Mucosa of descending colon (tissue), 3 donors: ENCODE measurements around the gene DEAF1. TPM values are rescaled to one million over a fixed set of nuclear protein-coding genes. Genes with fewer than 3 reads are reported as not detected.

ENCODE experiments used
- ATAC-seq: fragments of 200-7000 bp; cut with Tn5 transposase; one replicate; pipeline ENCODE4 v1.9.1; 2020; ENCODE audit warnings: mild to moderate bottlenecking, moderate library complexity
- DNase-seq, 3 donors: peaks; one replicate each; pipeline ENCODE4 v3.0.0-alpha.2; 2020
- H3K36me3 ChIP-seq: fragments of 200-600 bp; one replicate; pipeline ENCODE4 v1.8.0; 2021; ENCODE audit warnings: low read depth, mild to moderate bottlenecking
- H3K4me1 ChIP-seq: fragments of 200-600 bp; one replicate; pipeline ENCODE4 v1.8.0; 2021; ENCODE audit warnings: low read depth, mild to moderate bottlenecking
- H3K4me3 ChIP-seq: fragments of 200-600 bp; one replicate; pipeline ENCODE4 v1.8.0; 2021; ENCODE audit warnings: mild to moderate bottlenecking
- H3K9me3 ChIP-seq: fragments of 200-600 bp; one replicate; pipeline ENCODE4 v1.8.0; 2021; ENCODE audit warnings: mild to moderate bottlenecking
- intact Hi-C, 2 donors: fragments of 100-400 bp; cut with DNase I in 1 of 2; cut with micrococcal nuclease in 1 of 2; formaldehyde crosslinking; loops; one replicate each; pipeline versions ENCODE4 v1.11.0 to v1.11.1; 2022; cut with DNase I, micrococcal nuclease
- total RNA-seq, 3 donors: library from RNA; stranded (reverse); fragmentation: NEBNext Ultra II Directional in 2 of 3; extraction: Animal tissue kit (Norgen Biotek cat#: 25700) in 2 of 3; gene quantifications; one replicate each; pipeline versions ENCODE4 v1.2.1 to v1.2.4, GENCODE V29; 2021 to 2023
- TF ChIP-seq, protein P1 (sequence below): fragments of 200-600 bp; IDR thresholded peaks from one replicate; pipeline ENCODE4 v1.8.0; 2022; ENCODE audit warnings: antibody characterized with exemption, mild to moderate bottlenecking
- donor health status: DM: no; HTN: no; CAD: no; lungs with moderate emphysema.
- donor health status: DM: no; HTN: no; CAD: no.
- donor health status: DM: no; HTN: yes; CAD: no.

DEAF1 gene
- total RNA-seq, 3 donors from 2014 or later: 25.1 to 35.7 (median 25.9) TPM

GRCh38 chr11:607971-608659 is 86.9 kb downstream of the DEAF1 start:
- TF ChIP-seq, protein P1, sequence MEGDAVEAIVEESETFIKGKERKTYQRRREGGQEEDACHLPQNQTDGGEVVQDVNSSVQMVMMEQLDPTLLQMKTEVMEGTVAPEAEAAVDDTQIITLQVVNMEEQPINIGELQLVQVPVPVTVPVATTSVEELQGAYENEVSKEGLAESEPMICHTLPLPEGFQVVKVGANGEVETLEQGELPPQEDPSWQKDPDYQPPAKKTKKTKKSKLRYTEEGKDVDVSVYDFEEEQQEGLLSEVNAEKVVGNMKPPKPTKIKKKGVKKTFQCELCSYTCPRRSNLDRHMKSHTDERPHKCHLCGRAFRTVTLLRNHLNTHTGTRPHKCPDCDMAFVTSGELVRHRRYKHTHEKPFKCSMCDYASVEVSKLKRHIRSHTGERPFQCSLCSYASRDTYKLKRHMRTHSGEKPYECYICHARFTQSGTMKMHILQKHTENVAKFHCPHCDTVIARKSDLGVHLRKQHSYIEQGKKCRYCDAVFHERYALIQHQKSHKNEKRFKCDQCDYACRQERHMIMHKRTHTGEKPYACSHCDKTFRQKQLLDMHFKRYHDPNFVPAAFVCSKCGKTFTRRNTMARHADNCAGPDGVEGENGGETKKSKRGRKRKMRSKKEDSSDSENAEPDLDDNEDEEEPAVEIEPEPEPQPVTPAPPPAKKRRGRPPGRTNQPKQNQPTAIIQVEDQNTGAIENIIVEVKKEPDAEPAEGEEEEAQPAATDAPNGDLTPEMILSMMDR: no peak
- peaks cover 9% of the 10 kb centered on the region for H3K4me1 ChIP-seq
- no peak for ATAC-seq
- no peaks in the 10 kb centered on the region for H3K9me3 ChIP-seq
- intact Hi-C loops: no loop called here
- peaks cover 23% of the 10 kb centered on the region for H3K36me3 ChIP-seq
- DNase-seq: peak in 2 of 3 donors; percentile 26 to 47
- no peak overlapping the region for H3K4me3 ChIP-seq

DNA sequence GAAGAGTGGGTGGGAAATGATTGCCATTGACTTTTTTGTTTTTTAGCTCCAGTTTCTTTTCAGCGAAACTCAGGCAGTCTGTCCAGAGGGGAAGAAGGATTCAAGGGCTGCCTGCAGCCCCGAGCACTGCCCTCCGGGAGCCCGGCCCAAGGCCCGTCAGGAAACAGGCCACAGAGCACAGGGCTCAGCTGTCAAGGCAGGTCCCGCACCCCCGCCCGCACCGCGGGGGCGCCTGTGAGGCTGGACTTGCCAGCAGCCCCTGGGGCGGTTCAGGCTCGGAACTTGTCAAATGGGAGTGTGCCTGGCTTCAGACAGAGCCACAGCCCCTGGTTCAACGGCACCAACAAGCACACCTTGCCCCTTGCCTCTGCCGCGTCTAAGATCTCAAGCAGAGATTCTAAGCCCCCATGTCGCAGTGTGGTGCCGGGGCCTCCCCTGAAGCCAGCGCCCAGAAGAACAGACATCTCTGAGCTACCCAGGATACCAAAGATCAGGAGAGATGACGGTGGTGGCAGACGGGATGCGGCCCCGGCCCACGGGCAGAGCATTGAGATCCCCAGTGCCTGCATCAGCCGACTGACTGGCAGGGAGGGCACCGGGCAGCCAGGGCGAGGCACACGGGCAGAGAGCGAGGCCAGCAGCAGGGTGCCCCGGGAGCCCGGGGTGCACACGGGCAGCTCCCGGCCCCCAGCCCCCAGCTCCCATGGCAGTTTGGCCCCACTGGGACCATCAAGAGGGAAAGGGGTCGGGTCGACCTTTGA is 87.8 kb downstream of the DEAF1 start:
- intact Hi-C loops: no loop called here
- TF ChIP-seq, protein P1: no peak
- Histone ChIP-seq H3K36me3 (peaks cover 23% of the 10 kb centered on the region), H3K9me3 (no peaks in the 10 kb centered on the region), H3K4me3 (no peak overlapping the region), H3K4me1 (peaks cover 2% of the 10 kb centered on the region)
- ATAC-seq (no peak), DNase-seq (peak in 2 of 3 donors; percentile 19 to 45)

DNA sequence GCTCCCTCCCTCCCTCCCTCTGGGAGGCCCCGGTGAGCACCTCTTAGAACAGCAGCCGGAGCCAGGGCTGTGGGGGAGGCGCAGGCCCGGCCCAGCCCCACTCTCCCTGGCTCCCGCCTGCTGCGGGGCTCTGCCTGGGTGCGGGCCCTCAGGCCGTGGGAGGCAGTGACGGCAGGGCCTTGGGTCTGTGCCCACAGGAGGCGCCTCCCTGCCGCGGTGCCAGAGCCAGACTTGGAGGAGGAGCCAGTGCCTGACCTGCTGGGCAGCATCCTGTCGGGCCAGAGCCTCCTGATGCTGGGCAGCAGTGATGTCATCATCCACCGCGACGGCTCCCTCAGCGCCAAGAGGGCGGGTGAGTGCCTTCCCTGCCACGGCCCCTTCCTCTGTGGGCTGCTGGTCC is 88.8 kb downstream of the DEAF1 start:
- Histone ChIP-seq H3K4me1 (no peaks in the 10 kb centered on the region), H3K36me3 (peaks cover 19% of the 10 kb centered on the region), H3K9me3 (no peaks in the 10 kb centered on the region), H3K4me3 (no peak overlapping the region)
- intact Hi-C loops: no loop called here
- TF ChIP-seq, protein P1: no peak
- peak; percentile 22 for ATAC-seq
- peak in 2 of 3 donors; percentile 40 to 61 for DNase-seq

DNA sequence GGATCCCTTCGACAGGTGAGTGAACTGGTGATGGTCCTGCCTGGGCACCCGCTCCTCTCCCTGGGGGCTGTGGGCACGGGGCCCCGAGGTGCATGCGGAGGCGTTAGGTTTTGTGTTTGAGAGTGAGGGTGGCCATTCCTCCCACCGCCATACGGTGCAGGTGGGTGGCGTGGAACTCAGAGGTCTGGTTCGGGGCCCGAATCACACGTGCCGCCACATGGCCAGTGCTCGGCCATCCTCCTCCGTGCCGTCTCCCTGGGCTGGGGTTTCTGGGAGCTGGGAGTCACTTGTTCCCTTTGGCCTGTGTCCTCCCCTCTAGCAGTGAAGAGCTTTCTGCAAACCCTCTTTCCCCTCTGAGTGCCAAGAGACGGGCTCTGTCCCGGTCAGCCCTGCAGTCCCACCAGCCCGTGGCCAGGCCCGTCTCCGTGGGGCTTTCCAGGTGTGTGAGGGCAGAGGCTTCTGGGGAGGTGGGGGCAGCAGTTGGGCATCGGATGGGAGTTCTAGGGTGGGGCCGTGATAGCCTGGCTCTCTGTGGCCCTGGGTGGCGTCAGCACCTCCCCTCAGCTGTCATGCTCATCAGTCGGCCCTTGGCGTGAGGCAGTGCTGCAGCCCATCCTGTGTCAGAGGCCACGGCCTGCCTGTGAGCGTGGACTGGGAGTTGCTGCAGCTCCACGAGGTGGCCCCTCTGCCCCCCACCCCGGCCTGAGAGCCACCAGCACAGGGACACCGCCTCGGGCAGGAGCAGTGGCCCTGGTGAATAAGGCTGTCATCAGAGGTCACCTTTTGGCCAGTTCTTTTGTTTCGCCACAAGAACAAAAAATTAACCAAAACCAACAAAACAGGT is 89.5 kb downstream of the DEAF1 start:
- Histone ChIP-seq H3K4me1 (no peaks in the 10 kb centered on the region), H3K4me3 (no peak overlapping the region), H3K9me3 (no peaks in the 10 kb centered on the region), H3K36me3 (peaks cover 19% of the 10 kb centered on the region)
- DNase-seq (peak in 2 of 3 donors; percentile 16 to 48), ATAC-seq (no peak)
- intact Hi-C loops: no loop called here
- TF ChIP-seq, protein P1: no peak

- TF ChIP-seq, protein P1: no peak
- peaks cover 19% of the 10 kb centered on the region for H3K36me3 ChIP-seq
- H3K4me3 ChIP-seq: no peak overlapping the region
- intact Hi-C loops: no loop called here
- no peaks in the 10 kb centered on the region for H3K9me3 ChIP-seq
- DNase-seq (no peak), ATAC-seq (no peak)
- H3K4me1 ChIP-seq: no peaks in the 10 kb centered on the region
These were observed 91.9 kb downstream of the DEAF1 start for GRCh38 chr11:603154-603553.
